HuH-7 (cell line): Measurements from ENCODE around the gene CDS1.
A peak's percentile ranks its signal among the peaks of the same experiment; 100 is the strongest.
"Not testable (repeated sequence)": the region's sequence is repeated elsewhere in the genome, so short reads cannot be mapped to it uniquely, and the experiment has no call there.

ENCODE experiments used
- DNase-seq: peaks from one replicate; pipeline ENCODE4 v3.0.0; 2011; ENCODE audit warnings: low spot score

Gene CDS1

DNA sequence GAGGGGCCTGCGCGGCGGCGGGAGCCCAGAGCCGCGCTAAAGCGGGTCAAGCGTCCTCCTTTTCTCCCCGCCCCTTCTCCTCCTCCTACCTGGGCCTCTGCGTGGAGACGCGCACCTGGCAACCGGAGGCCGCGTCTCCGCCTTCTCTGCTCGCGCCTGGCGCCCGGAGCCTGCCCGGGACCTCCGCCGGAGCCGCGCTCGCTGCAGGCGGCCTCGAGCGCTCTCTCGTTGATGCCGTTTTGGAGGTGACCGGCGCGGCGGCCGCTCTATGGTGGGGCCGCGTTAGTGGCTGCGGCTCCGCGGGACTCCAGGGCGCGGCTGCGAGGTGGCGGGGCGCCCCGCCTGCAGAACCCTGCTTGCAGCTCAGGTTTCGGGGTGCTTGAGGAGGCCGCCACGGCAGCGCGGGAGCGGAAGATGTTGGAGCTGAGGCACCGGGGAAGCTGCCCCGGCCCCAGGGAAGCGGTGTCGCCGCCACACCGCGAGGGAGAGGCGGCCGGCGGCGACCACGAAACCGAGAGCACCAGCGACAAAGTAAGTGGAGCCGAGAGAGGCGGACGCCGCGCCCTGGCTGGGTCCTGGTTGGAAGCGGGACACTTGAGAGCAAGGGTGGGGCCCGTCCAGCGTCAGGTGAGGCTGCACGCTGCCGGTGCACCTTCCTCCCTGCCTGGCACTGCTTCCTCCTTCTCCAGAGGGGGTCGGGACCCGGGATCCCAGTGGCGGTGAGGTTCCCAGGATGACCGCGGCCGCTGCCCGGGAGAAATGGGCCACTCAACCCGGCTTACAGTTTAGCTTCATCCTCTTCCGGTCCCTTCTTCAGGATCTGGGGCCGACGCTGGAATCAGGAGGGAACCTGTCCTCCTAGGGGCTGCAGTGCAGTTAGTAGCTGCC, at the start of gene CDS1:
CDS1 (plus strand) TSS at position 140 of the 888 bp plus-strand sequence; CDS start at position 415, 275 bp downstream.
- peak; percentile 23 for DNase-seq

DNA sequence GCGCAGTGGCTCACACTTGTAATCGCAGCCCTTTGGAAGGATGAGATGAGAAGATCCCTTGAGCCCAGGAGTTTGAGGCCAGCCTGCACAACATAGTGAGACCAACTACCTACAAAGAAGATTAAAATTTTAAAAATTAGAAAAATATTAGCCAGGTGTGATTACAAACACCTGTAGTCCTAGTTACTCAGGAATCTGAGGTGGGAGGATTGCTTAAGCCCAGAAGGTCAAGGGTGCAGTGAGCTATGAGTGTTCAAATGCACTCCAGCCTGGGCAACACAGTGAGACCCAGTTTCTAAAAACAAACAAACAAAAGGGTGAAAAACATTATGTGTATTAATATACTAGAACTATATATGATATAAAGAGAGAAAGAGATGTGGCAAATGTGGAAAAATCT, 47.0 kb upstream of the CDS1 start:
- DNase-seq, result no peak

GRCh38 chr4:84545093-84545492, 37.8 kb upstream of the CDS1 start:
- DNase-seq, result no peak

DNA sequence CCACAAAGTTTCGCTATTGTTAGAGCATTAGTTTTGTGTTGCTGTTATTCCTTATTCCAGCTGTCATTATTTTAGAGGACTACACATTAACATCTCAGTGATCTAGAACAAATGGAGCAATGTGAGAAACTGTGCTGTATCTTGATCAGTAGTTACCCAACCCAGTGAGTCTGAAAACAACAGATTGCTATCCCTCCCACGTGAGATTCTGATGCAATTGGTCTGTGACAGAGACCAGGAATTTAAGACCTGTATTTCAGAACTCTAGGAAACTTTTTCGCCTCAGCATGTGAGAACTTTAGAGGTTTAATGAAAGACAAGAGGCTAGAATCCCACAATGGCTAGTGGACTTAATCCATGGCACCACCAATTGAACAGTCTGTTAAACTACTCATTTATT, 35.7 kb upstream of the CDS1 start:
- no peak for DNase-seq

GRCh38 chr4:84549191-84549590, 33.7 kb upstream of the CDS1 start:
- DNase-seq, result not testable (repeated sequence)

- DNase-seq, result no peak
These were observed 20.8 kb upstream of the CDS1 start for GRCh38 chr4:84562156-84562555.

- no peak for DNase-seq
These were observed 19.9 kb upstream of the CDS1 start for GRCh38 chr4:84563002-84563401.

DNA sequence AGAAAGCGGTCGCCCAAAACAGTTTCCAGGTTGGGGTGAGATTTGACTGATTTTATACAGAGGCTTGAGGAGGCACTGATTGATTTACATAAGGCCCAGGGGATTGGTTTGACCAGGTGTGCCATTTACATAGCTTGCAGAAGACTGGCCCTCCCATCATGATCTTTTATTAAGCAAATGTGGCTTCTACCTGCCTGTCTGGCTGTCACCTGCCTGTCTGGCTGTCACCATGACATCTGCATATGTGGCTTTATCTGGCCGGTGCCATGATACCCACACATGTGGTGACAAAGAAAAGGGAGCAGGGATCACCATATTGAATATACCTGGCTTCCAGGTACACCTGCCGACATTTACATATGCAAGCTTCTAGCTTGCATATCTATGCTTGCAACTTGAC, 17.0 kb upstream of the CDS1 start:
- DNase-seq, result no peak

DNA sequence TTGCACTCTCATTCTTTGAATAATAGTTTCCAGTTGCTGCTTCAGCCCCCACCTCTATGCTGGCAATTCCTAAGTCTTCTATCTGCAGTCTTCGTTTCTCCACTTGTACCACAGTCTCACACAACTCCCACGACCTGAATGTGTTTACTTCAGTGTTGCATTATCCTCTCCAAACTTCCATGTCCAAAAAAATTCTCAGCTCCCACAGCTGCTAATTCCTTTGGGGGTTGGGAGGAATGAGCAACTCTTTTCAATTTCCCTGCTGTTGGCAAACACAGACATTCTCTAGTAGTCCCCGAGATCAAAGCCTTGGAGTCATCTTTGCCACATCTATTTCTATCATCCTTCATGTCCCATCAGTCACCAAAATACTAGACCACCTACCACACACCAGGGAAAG, 14.4 kb upstream of the CDS1 start:
- DNase-seq, result no peak

DNA sequence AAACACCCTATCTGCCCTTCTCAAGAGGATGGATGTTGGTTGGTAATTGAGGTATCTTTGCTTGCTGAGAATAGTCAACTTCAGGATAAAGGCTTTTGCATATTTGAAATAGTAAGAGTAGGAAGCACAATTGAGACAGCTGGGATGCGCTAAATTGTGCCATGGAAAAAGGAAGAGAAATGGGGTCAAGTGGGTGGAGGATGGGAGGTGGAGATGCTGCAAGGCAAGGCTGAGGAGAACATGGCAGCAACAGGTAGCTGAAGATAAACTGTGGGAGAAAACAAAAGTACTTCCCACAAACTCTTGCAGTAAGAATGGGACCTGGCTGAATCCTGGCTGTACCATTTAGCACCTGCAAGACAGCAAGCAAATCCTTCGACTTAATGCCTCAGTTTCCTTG, 13.9 kb upstream of the CDS1 start:
- no peak for DNase-seq

DNA sequence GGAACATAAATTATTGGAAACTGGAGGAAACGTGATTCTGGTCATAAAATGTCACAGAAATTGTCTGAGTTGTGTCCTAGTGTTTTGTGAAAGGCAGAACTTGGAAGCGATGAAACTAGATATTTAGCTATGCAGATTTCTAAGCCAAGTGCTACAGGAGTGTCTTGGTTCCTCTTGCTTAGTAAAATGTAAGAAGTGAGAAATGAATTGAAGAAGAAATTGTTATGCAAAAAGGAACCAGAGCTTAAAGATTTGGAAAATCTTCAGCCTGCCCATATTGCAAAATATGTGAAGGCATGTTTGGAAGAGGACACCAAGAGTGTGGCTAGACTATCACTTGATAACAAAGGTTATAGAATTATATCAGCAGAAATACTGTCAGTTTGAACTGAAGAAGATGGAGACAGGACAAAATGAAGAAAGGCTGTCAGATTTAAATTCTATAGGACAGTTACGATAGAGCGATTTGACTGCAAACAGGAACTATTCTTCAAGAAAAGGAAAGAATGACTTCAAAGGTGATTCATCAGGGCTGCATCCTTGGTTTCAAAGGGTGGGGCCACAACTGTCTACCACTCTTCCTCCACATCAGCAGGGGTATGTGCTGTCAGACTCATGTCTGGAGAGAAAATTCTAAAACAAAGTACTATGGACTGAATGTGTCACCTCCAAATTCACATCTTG, 9.4 kb upstream of the CDS1 start:
- DNase-seq, result no peak

DNA sequence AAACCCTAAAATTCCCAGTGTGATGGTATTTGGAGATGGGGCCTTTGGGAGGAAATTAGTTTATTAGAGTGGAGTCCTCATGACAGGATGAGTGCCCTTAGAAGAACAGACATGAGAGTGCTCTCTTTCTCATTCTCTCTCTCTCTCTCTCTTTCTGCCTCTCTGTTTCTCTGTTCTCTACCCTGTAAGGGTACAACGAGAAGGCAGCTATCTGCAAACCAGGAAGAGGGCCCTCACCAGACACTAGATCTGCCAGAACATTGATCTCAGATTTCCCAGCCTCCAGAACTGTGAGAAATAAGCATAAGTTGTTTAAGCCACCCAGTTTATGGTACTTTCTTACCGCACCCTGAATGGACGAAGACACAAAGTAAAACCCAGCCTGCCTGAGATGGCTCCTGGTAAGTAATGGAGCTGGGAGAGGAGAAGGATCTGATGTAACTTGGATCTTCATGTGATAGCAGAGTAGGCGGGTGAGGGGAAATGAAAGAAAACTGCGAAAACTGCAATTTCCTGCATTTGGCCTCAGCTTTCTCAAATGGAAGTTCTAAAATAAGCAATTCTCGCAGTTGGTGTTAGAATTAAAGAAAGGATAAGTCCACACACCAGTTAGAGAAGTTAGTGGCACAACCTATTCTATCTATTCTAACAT, 8.7 kb upstream of the CDS1 start:
- DNase-seq, result no peak

- DNase-seq, result peak; percentile 28
These were observed 4.2 kb upstream of the CDS1 start for GRCh38 chr4:84578540-84579402.

GRCh38 chr4:84579403-84579776, 3.5 kb upstream of the CDS1 start:
- DNase-seq, result no peak

DNA sequence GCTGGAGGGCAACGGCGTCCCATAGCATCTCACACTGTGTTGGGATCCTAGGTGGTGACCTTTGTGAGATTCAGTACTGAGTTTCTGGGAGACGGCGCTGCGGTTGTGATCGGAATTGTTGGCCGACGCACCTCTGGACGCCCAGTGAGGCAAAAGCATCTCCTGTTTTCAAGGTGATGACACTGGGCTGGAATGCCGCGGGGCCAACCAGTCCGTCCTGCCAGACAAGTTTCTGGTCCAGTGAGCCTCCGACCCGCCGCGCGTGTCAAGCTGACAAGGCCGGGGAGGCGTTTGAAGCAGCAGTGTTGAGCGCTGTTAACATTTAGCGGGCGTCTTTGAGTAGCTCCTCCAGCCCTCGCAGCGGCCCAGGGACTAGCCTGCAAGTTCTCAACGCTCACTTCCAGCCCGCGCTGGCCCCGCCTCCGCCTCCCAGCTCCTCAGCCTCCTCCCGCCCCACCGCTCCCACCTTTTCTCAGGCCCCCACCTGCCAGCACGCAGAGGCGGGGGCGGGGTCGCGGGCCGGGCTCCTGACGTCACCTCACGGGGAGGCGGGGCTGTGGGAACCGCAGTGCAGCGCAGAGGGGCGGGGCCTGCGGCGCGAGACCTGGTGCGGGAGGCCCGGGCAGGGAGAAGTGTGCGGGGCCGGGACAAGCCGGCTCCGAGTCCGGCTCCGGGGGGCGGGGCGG, 482 bp upstream of the CDS1 start:
- peak; percentile 80 for DNase-seq

- no peak for DNase-seq
These were observed 1.0 kb downstream of the CDS1 start for GRCh38 chr4:84583876-84584380.

DNA sequence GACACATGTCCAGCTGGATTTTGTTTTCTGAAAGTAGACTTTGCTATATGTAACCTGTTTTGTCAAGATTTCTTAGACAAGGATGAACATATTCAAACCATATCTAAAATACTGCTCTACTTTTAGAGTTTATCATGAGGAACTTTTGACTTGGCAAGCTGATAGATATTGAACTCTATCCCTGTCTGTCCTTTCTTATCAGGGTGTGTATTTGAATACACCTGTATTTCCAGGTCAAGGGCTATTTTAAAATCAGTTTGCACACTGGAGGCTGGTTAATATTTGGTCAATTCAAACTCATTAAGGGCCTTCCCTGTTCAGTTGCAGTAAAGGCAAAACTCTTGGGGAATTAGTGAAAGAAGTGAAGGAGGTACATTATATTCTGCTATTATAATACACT, 2.3 kb downstream of the CDS1 start:
- DNase-seq, result no peak

DNA sequence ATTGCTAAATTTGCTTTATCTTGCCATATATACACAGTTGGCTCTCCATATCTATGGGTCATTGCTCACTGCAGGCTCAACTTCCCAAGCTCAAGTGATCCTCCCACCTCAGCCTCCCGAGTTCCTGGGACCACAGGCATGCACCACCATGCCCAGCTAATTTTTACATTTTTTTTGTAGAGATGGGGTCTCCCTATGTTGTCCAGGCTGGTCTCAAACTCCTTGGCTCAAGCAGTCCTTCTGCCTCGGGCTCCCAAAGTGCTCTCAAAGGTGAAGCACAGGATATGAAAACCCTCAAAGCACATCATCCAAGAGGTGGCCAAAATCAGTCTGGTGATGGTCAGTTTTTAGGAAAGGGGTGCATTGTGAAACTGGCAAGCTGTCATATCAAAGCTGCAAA, 11.8 kb downstream of the CDS1 start:
- DNase-seq, result no peak

GRCh38 chr4:84596826-84597225, 13.9 kb downstream of the CDS1 start:
- peak; percentile 20 for DNase-seq

DNA sequence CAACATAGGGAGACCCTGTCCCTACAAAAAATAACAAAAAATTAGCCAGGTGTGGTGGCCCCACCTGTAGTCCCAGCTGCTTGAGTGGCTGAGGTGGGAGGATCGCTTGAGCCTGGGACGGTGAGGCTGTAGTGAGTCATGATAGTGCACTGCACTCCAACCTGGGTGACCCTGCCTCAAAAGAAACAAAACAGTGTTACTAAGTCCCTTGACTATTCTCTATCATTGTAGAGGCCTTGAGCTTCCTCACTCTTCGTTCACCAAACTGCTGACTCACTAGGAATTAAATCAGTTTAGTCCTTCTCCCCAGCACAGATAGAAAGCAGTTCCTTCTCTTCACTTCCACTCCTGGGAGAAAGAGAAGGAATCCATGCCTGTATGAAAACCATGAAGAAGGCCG, 14.5 kb downstream of the CDS1 start:
- no peak for DNase-seq

DNA sequence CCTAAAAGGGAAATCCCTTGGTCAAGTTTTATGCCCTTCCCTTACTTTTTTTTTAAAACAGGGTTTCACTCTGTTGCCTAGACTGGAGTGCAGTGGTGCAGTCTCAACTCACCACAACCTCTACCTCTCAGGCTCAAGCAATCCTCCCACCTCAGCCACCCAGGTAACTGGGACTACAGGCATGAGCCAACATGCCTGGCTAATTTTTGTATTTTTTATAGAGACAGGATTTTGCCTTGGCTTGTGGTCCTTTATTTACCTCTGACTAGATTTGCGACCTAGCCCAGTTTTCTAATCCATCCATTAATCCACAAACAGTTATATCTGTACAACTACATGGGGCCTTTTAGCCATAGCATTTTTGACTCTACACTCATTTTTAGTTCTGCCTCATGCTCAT, 23.7 kb downstream of the CDS1 start:
- DNase-seq, result no peak
